Kidney epithelial cell (primary cell): ENCODE data around the gene FAM131C. TPM values are rescaled to one million over a fixed set of nuclear protein-coding genes. Genes with fewer than 3 reads are reported as not detected.

Experiments used
- DNase-seq: peaks from one replicate; pipeline ENCODE4 v3.0.0-alpha.2; 2010; ENCODE audit warnings: low read depth
- H3K27me3 ChIP-seq: 2 replicates; pipeline ENCODE4 v1.6.0; 2011; ENCODE audit warnings: low read length; ENCODE audit not compliant: control insufficient read depth, insufficient read depth
- H3K36me3 ChIP-seq: 2 replicates; pipeline ENCODE4 v1.5.1; 2011; ENCODE audit warnings: low read length; ENCODE audit not compliant: control insufficient read depth, insufficient read depth
- H3K4me3 ChIP-seq: 2 replicates; pipeline ENCODE4 v1.5.1; 2011; ENCODE audit warnings: low read depth, mild to moderate bottlenecking, control low read depth, low read length
- CTCF ChIP-seq: IDR thresholded peaks from 2 replicates; pipeline ENCODE4 v1.5.1; 2011; ENCODE audit warnings: mild to moderate bottlenecking, moderate library complexity, low read length, control low read depth, inconsistent platforms; ENCODE audit not compliant: insufficient read depth, poor library complexity, severe bottlenecking
- total RNA-seq: library from RNA; depleted of rRNA; stranded (reverse); fragments of >200 nt; gene quantifications from 2 replicates; pipeline ENCODE4 v1.2.3, GENCODE V29; 2015

The FAM131C gene, protein sequence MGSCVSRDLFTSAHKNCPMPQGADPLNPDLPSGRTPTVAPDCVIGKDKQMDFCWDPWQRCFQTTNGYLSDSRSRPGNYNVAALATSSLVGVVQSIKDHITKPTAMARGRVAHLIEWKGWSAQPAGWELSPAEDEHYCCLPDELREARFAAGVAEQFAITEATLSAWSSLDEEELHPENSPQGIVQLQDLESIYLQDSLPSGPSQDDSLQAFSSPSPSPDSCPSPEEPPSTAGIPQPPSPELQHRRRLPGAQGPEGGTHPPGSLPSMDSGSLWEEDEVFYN
- total RNA-seq, result 0.46 and 0.89 TPM in 2 replicates

DNA sequence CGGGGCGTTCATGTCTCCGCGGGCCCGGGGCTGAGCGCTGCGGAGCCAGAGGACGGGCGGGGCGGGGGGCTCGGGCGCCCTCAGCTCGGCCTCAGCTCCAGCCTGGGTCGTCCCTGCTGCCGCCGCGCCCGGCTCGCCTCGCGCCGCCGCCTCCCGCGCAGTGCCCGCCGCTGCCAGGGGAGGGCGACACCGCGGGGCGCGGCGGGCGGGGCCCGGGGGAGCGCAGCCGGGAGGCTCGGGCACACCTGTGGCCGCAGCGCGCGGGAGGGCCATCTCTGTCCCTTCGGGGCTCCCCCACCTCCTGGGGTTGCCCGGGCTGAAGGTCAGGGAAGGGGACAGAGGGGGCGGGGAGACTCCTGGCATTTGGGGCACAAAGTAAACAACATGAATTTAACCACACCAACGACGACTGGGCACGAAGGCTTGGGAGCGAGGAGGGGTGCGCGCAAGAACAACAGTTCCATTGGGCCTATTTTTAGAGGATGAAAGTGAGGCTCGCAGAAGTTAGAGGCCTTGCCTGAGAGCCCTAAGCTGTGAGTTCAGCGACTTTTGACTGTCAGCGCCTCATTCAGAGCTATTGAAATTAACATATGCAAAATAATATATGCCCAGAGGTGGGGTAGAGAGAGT is at the start of gene FAM131C:
TSS of gene FAM131C (minus strand) at position 162 of the 630 bp plus-strand sequence. CDS start 209 bp downstream, outside the sequence.
- Histone ChIP-seq H3K27me3 (peaks cover 2% of the 10 kb centered on the region), H3K36me3 (no peaks in the 10 kb centered on the region), H3K4me3 (peak within 1 kb of the TSS; percentile 35)
- TF ChIP-seq CTCF, result no peak
- DNase-seq, result no peak

DNA sequence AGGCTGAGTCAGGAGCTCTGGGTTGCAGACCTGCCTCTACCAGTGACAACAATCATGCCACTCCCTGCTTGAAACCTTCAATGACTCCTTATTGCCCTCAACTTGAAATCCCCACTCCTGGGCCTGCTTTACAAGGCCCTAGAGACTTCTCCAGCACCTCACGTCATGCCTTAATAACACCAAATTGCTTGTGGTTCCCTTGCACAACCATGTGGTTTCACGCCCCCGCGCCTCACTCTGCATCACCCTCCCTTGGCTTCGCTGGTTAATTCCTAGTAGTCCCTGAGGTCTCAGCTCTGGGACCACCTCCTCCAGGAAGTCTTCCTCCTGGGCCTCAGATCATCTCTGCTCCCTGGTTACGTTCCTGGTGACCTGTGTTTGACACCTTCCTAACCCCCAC is 49.5 kb upstream of the FAM131C start:
- TF ChIP-seq CTCF, result no peak
- peak; percentile 89 for DNase-seq
- no peaks in the 10 kb centered on the region for H3K27me3 ChIP-seq
- no peak overlapping the region for H3K4me3 ChIP-seq
- peaks cover 6% of the 10 kb centered on the region for H3K36me3 ChIP-seq

GRCh38 chr1:16122350-16122881 is 49.0 kb upstream of the FAM131C start:
- Histone ChIP-seq H3K27me3 (no peaks in the 10 kb centered on the region), H3K36me3 (peaks cover 6% of the 10 kb centered on the region), H3K4me3 (no peak overlapping the region)
- no peak for DNase-seq
- no peak for TF ChIP-seq CTCF

GRCh38 chr1:16120940-16121410 is 47.5 kb upstream of the FAM131C start:
- H3K27me3 ChIP-seq, result no peaks in the 10 kb centered on the region
- no peak for DNase-seq
- H3K4me3 ChIP-seq, result no peak overlapping the region
- peaks cover 6% of the 10 kb centered on the region for H3K36me3 ChIP-seq
- TF ChIP-seq CTCF, result no peak

DNA sequence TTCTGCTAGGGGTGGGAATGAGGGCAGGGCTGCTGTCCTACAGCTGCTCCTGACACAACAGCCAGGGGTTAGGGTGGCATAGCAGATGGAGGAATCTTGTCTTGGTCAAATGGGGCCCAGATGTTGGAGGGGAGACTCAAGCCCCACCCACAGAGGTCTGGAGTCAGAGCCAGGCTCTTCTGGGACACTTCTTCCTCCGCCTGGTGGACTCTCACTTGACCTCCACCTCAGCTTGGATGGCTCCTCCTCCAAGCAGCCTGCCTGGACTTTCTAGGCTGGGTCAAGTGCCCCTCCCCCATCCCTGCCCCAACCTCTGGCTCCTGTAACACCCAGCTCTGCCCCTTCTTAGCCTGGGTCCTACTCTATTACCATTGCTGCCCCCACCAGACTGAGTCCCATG is 47.0 kb upstream of the FAM131C start:
- TF ChIP-seq CTCF, result no peak
- no peak for DNase-seq
- H3K36me3 ChIP-seq, result peaks cover 6% of the 10 kb centered on the region
- H3K27me3 ChIP-seq, result no peaks in the 10 kb centered on the region
- H3K4me3 ChIP-seq, result no peak overlapping the region
